CD4-positive, CD25-positive, alpha-beta regulatory T cell (primary cell): ENCODE data around the gene ADCK2. TPM values are rescaled to one million over a fixed set of nuclear protein-coding genes. Genes with fewer than 3 reads are reported as not detected.

ENCODE experiments used
- ATAC-seq, 2 donors: fragments of 150-1000 bp; cut with Tn5 transposase; one replicate each; pipeline ENCODE4 v1.10.0; 2021; ENCODE audit warnings: low read depth in 2 of 2, moderate number of reproducible peaks in 2 of 2, moderate library complexity in 1 of 2
- DNase-seq, 3 donors: peaks; one replicate each; pipeline versions ENCODE4 v3.0.0 to v3.0.0-alpha.2; 2012 to 2022; ENCODE audit warnings: mixed read lengths in 1 of 3
- H3K27ac ChIP-seq: one replicate; pipeline ENCODE4 v1.7.0; 2013; ENCODE audit warnings: mild to moderate bottlenecking, low read length; ENCODE audit not compliant: insufficient read depth, poor library complexity, severe bottlenecking
- H3K27me3 ChIP-seq: one replicate; pipeline ENCODE4 v1.7.0; 2013; ENCODE audit warnings: low read length; ENCODE audit not compliant: control insufficient read depth, insufficient read depth
- H3K36me3 ChIP-seq: one replicate; pipeline ENCODE4 v1.7.0; 2013; ENCODE audit warnings: mild to moderate bottlenecking, low read length, moderate library complexity; ENCODE audit not compliant: control insufficient read depth, insufficient read depth
- H3K4me1 ChIP-seq: 2 replicates; pipeline ENCODE4 v1.7.0; 2013; ENCODE audit warnings: mild to moderate bottlenecking, low read length; ENCODE audit not compliant: insufficient read depth, control insufficient read depth, poor library complexity, severe bottlenecking
- H3K4me3 ChIP-seq: one replicate; pipeline ENCODE4 v1.7.0; 2013; ENCODE audit warnings: low read depth, mild to moderate bottlenecking, low read length, moderate library complexity
- H3K9me3 ChIP-seq, 2 experiments: 1 replicate in 1 of 2; 2 replicates in 1 of 2; pipeline ENCODE4 v1.7.0; 2013; ENCODE audit warnings: low read length in 2 of 2, mild to moderate bottlenecking in 1 of 2, moderate library complexity in 1 of 2; ENCODE audit not compliant: control insufficient read depth in 2 of 2
- H3K27ac Mint-ChIP-seq, 3 donors: one replicate each; pipeline ENCODE4 v1.8.0; 2020 to 2022; ENCODE audit warnings: mild to moderate bottlenecking in 3 of 3, mixed read lengths in 3 of 3, moderate library complexity in 2 of 3
- H3K27me3 Mint-ChIP-seq: one replicate; pipeline ENCODE4 v1.8.0; 2022; ENCODE audit warnings: mild to moderate bottlenecking, mixed read lengths
- H3K36me3 Mint-ChIP-seq: one replicate; pipeline ENCODE4 v1.8.0; 2020; ENCODE audit warnings: mixed read lengths
- H3K4me1 Mint-ChIP-seq, 4 donors: one replicate each; pipeline ENCODE4 v1.8.0; 2020 to 2022; ENCODE audit warnings: mixed read lengths in 4 of 4, mild to moderate bottlenecking in 1 of 4
- H3K4me3 Mint-ChIP-seq, 4 donors: one replicate each; pipeline ENCODE4 v1.8.0; 2020 to 2022; ENCODE audit warnings: mild to moderate bottlenecking in 4 of 4, mixed read lengths in 4 of 4, moderate library complexity in 3 of 4
- H3K9me3 Mint-ChIP-seq, 7 donors: one replicate each; pipeline ENCODE4 v1.8.0; 2020 to 2022; ENCODE audit warnings: mixed read lengths in 7 of 7, mild to moderate bottlenecking in 3 of 7, moderate library complexity in 2 of 7
- polyA plus RNA-seq, 4 donors: library from polyadenylated mRNA; unstranded; fragments of 300-500 nt; fragmentation: Illumina TruSeq; gene quantifications; one replicate each; pipeline ENCODE4 v1.2.3, GENCODE V29; 2021
- total RNA-seq: library from RNA; stranded (reverse); gene quantifications from one replicate; pipeline ENCODE4 v1.2.3, GENCODE V29; 2022

Gene ADCK2
- total and polyA plus RNA-seq, 5 donors from 2014 or later: 14.3 to 35.2 (median 32.0) TPM

DNA sequence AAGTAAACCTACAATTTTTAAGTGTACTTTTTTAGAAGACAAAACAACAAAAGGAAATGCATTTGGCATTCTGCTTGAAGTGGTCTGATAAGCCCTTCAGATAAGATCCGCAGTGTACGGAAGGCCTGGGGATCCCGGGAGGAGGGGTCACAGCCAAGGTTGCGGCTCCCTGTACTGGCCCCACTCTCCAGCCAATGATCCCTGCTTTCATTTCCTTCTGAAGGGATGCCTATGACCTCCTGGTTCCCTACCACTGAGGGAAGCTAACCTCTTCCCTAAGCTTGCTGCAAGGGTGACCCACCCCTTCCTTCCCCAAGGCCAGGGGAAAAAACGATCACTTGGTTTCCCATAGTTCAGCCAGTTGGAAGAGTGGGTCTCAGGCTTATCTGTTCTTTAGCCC lies 37.4 kb upstream of the ADCK2 start:
- no peak for ATAC-seq
- Mint-ChIP-seq H3K27ac (no peak overlapping the region), H3K27me3 (peaks cover 47% of the 10 kb centered on the region), H3K9me3 (no peaks in the 10 kb centered on the region), H3K4me1 (peaks cover 0 to 11% (median 4%) of the 10 kb centered on the region in 4 donors), H3K36me3 (peaks cover 4% of the 10 kb centered on the region), H3K4me3 (no peak overlapping the region)
- Histone ChIP-seq H3K36me3 (no peaks in the 10 kb centered on the region), H3K27ac (no peak overlapping the region), H3K9me3 (no peaks in the 10 kb centered on the region), H3K27me3 (peaks cover 13% of the 10 kb centered on the region), H3K4me1 (peaks cover 8% of the 10 kb centered on the region), H3K4me3 (no peak overlapping the region)
- DNase-seq: no peak

DNA sequence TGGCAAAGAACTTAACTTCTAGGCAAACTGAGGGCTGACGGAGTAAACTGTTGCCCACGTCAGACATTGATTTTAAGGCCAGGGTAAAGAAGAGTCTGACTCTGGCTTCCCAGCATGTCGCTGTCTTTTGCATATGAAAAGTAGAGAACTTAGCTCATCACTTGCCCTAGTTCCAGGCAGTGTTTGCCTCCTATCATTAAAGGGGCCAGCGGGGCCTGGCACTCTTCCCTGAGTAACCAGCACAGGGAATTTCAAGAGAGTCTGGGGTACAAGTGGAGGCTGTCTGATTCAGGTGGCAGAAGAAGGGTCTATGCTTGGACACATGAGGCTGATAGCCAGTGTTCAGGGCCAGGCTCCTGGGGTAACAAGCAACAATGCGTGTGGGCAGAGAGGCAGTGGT lies 36.9 kb upstream of the ADCK2 start:
- H3K27me3 ChIP-seq: peaks cover 13% of the 10 kb centered on the region
- H3K27ac ChIP-seq: no peak overlapping the region
- peaks cover 0 to 11% (median 4%) of the 10 kb centered on the region in 4 donors for H3K4me1 Mint-ChIP-seq

DNA sequence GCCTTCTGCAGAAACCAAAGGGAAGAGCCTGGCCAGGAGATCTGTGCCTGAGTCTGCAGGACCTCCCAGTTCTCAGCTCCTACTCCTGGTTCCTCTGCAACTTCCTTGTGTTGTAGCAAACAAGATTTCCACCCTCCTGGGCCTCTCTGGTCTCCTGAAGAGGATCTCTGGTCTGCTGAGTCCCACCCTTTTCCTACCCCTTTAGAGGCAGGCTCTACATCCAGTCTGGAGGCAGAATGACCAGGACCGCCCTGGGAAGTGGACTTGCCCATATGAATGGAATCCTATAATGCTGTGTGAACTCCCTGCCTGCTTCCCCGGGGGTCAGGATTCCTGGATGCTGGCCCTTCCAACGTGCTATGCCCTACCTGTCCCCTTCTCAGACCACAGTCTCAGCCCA lies 35.3 kb upstream of the ADCK2 start:
- Mint-ChIP-seq H3K4me3 (no peak overlapping the region), H3K4me1 (peaks cover 0 to 21% (median 5%) of the 10 kb centered on the region in 4 donors), H3K27me3 (peaks cover 54% of the 10 kb centered on the region), H3K27ac (no peak overlapping the region), H3K36me3 (peaks cover 4% of the 10 kb centered on the region), H3K9me3 (no peaks in the 10 kb centered on the region)
- Histone ChIP-seq H3K36me3 (no peaks in the 10 kb centered on the region), H3K4me3 (no peak overlapping the region), H3K27ac (no peak overlapping the region), H3K4me1 (peaks cover 14% of the 10 kb centered on the region), H3K27me3 (peaks cover 18% of the 10 kb centered on the region), H3K9me3 (no peaks in the 10 kb centered on the region)
- DNase-seq (no peak), ATAC-seq (no peak)

More for the DNA sequence above, 36.9 kb upstream of the ADCK2 start:
- H3K9me3 Mint-ChIP-seq: no peaks in the 10 kb centered on the region
- ATAC-seq: no peak
- DNase-seq: no peak
- H3K4me3 Mint-ChIP-seq: no peak overlapping the region
- H3K9me3 ChIP-seq: no peaks in the 10 kb centered on the region
- H3K36me3 ChIP-seq: no peaks in the 10 kb centered on the region
- H3K27ac Mint-ChIP-seq: no peak overlapping the region
- peaks cover 47% of the 10 kb centered on the region for H3K27me3 Mint-ChIP-seq
- peaks cover 10% of the 10 kb centered on the region for H3K4me1 ChIP-seq
- no peak overlapping the region for H3K4me3 ChIP-seq
- peaks cover 4% of the 10 kb centered on the region for H3K36me3 Mint-ChIP-seq

DNA sequence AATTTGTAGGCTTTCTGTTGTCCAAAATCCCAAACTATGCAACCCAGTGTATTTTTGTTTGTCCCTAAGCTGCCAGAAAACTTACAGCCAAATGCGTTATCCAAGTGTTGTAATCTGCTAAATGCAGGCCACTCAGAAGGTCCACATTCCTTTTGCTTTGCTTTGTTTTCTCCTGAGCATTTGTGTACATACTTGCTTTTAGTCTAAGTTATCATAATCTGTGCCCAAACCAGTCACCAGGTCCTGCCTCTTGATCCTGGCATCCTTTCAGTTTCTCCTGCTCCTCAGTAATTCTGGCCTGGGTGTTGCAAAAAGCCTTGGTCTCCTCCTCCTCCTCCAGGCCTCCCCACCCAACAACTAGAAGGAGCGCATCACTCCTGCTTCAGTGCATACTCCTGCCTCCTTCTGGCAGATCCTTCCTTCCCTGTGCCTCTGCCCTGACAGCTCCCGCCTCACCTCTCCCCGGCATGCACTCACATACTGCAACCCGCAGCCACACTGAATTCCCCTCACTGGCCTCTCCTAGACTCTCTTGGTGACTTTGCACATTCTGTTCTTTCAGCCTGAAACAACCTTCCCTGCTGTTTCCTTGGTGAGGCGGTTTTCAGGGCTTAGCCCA lies 34.5 kb upstream of the ADCK2 start:
- Histone ChIP-seq H3K4me3 (no peak overlapping the region), H3K27ac (no peak overlapping the region), H3K4me1 (peaks cover 14% of the 10 kb centered on the region), H3K9me3 (no peaks in the 10 kb centered on the region), H3K36me3 (no peaks in the 10 kb centered on the region), H3K27me3 (peaks cover 20% of the 10 kb centered on the region)
- peaks cover 0 to 21% (median 5%) of the 10 kb centered on the region in 4 donors for H3K4me1 Mint-ChIP-seq
- H3K9me3 Mint-ChIP-seq: no peaks in the 10 kb centered on the region
- no peak overlapping the region for H3K27ac Mint-ChIP-seq
- no peak for ATAC-seq
- peaks cover 60% of the 10 kb centered on the region for H3K27me3 Mint-ChIP-seq
- peaks cover 4% of the 10 kb centered on the region for H3K36me3 Mint-ChIP-seq
- peak overlapping the region in 1 of 4 donors; percentile 17 for H3K4me3 Mint-ChIP-seq
- no peak for DNase-seq

DNA sequence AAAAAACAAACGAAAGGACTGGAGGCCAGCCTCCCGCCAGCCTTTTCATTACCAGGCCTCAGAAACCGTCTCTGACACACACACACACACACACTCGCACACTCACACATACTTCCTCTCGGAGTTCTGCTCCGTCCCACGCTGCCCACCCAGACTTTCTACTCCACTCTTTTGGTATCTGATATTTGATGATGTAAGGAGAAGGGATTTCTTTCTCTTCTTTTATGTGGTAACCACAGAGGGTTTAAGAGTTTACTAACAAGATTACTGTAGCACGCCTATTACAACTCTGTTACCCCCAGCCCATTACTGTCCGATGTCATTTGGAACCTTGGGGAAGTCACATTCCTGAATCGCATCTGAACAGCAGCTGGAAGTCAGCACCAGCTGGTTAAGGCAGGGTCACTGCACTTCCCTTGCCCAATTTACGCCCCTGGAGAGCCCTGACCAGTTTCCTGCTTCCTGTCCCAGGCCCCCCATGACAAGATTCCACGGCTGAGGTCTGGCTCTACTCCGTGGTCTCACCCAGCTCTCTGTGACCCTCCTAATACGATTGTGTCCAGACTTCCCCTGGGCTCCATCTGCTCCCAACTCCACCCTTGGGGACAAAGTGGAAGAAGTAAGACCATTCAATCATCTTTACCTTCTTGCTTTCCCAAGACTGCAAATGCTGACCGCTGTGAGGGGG lies 33.2 kb upstream of the ADCK2 start:
- ATAC-seq: no peak
- no peaks in the 10 kb centered on the region for H3K9me3 ChIP-seq
- H3K4me3 Mint-ChIP-seq: peak overlapping the region in 3 of 4 donors; percentile 17 to 87 (median 85)

DNA sequence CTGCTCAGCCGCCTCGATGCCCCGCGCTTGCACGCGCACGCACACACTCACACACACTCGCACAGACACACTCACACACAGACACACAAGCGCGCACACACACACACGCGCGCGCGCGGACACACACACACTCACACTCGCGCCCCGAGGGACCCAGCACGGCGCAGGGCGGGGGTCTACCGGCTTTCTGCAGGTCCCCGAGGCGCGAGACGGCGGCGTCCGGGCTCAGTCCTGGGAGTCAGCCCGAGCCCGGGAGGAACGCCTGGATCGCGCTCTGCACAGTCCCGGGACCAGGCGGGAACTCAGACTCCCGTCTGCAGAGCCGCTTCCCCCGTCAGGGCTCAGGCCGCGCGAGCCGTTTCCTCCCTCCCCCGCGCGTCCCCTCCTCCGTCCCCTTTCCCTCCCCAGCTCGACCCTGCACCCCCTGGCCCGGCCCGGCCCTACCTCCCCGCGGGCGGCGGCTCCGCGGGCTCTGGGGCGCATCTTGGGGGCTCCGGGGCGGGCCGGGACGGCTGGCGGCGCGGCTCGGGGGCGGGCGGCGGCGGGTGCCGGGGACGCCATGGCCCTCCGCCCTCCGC lies 32.6 kb upstream of the ADCK2 start:
- DNase-seq (peak in 1 of 3 donors; percentile 8), ATAC-seq (peak in 1 of 2 donors; percentile 23)
- peaks cover 4% of the 10 kb centered on the region for H3K36me3 Mint-ChIP-seq
- H3K4me1 ChIP-seq: peaks cover 14% of the 10 kb centered on the region
- no peaks in the 10 kb centered on the region for H3K9me3 ChIP-seq
- peaks cover 0 to 3% (median 0%) of the 10 kb centered on the region in 7 donors for H3K9me3 Mint-ChIP-seq
- no peaks in the 10 kb centered on the region for H3K36me3 ChIP-seq
- H3K4me3 ChIP-seq: no peak overlapping the region
- peaks cover 65% of the 10 kb centered on the region for H3K27me3 Mint-ChIP-seq
- H3K27me3 ChIP-seq: peaks cover 21% of the 10 kb centered on the region
- H3K27ac Mint-ChIP-seq: no peak overlapping the region
- peaks cover 0 to 21% (median 5%) of the 10 kb centered on the region in 4 donors for H3K4me1 Mint-ChIP-seq
- H3K4me3 Mint-ChIP-seq: peak overlapping the region in 3 of 4 donors; percentile 17 to 87 (median 85)
- H3K27ac ChIP-seq: no peak overlapping the region

More for the DNA sequence above, 33.2 kb upstream of the ADCK2 start:
- no peak overlapping the region for H3K4me3 ChIP-seq
- Mint-ChIP-seq H3K9me3 (peaks cover 0 to 3% (median 0%) of the 10 kb centered on the region in 7 donors), H3K27ac (no peak overlapping the region), H3K4me1 (peaks cover 0 to 21% (median 5%) of the 10 kb centered on the region in 4 donors), H3K36me3 (peaks cover 4% of the 10 kb centered on the region), H3K27me3 (peaks cover 61% of the 10 kb centered on the region)
- peaks cover 21% of the 10 kb centered on the region for H3K27me3 ChIP-seq
- no peaks in the 10 kb centered on the region for H3K36me3 ChIP-seq
- peaks cover 14% of the 10 kb centered on the region for H3K4me1 ChIP-seq
- no peak for DNase-seq
- H3K27ac ChIP-seq: no peak overlapping the region

DNA sequence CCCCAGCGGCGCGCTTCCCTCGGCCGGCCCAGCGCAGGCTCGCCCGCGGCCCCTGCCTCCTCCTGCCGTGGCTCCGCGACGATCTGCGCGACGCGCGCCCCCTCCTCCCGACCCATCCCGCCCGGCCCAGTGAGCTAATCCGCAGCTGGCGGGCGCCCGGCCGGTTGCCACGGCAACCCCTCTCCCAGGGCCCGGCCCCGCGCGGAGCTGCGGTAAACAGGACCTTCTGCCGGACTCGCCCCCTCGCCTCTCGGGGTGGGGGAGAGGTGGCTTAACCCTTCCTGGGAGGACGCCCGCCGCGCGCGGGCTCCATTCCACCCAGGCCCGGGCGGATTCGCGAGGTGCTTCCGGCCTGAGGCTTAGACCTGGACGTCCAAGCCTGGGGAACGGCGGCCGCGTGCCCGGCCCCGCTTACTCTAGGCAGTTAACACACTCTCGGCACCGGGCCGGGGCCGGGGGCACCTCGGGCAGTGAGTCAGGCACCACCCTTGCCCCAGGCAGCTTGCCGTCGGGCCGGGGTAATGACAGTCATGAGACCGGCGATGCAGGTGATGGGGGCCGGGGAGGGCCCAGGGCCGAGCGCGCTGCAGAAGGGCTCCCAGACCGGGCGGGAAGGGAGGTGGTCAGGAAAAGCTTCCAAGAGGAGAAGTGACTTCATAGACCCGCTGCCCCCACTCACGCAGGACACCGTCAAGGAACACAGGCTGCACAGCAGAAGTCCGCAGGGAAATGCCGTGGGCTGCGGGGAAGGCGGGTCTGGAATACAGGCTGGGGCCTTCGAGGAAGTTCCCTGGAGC lies 31.8 kb upstream of the ADCK2 start, which contains the start of gene DENND2A:
Gene DENND2A, minus strand, starts transcription at position 87 of the 797 bp plus-strand sequence. CDS start 38,416 bp downstream, outside the sequence.
- Mint-ChIP-seq H3K4me3 (peak within 1 kb of the TSS in 3 of 4 donors; percentile 17 to 87 (median 85)), H3K27ac (peak within 1 kb of the TSS in 1 of 3 donors; percentile 8), H3K27me3 (peaks cover 63% of the 10 kb centered on the region), H3K36me3 (peaks cover 4% of the 10 kb centered on the region), H3K4me1 (peaks cover 0 to 21% (median 5%) of the 10 kb centered on the region in 4 donors), H3K9me3 (peaks cover 0 to 3% (median 0%) of the 10 kb centered on the region in 7 donors)
- ATAC-seq (no peak), DNase-seq (peak in 1 of 3 donors; percentile 5)
- no peak within 1 kb of the TSS for H3K27ac ChIP-seq
- peaks cover 19% of the 10 kb centered on the region for H3K27me3 ChIP-seq
- H3K36me3 ChIP-seq: no peaks in the 10 kb centered on the region
- H3K4me1 ChIP-seq: peaks cover 14% of the 10 kb centered on the region
- H3K4me3 ChIP-seq: no peak within 1 kb of the TSS
- no peaks in the 10 kb centered on the region for H3K9me3 ChIP-seq
